NCI-H1930 (cell line): ENCODE measurements around the gene GMPPB.

Source experiments
- DNase-seq, 2 experiments: peaks; one replicate each; lab custom pipeline; 2025; lab: John Stamatoyannopoulos, UW

The GMPPB gene

DNA sequence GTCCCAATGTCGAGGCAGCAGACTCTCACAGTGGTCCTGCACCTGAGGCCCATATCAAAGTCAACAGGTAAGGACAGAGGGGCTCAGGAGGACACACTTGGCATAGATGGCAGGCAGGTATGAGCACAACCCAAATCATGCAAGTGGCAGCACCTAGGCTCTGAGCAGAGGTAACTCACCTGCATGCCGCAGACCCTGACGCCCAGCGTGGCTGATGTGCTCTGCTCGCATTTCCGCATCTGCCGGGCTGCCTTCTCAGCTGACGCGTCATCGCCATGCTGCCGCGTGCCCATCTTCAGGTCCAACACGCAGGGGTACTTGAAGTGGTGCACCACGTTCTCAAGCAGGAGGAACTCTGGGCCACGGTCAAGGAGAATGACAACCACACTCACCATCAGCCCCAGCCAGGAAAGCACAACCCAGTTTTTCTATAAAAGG, 4.2 kb upstream of the GMPPB start:
- no peak for DNase-seq

DNA sequence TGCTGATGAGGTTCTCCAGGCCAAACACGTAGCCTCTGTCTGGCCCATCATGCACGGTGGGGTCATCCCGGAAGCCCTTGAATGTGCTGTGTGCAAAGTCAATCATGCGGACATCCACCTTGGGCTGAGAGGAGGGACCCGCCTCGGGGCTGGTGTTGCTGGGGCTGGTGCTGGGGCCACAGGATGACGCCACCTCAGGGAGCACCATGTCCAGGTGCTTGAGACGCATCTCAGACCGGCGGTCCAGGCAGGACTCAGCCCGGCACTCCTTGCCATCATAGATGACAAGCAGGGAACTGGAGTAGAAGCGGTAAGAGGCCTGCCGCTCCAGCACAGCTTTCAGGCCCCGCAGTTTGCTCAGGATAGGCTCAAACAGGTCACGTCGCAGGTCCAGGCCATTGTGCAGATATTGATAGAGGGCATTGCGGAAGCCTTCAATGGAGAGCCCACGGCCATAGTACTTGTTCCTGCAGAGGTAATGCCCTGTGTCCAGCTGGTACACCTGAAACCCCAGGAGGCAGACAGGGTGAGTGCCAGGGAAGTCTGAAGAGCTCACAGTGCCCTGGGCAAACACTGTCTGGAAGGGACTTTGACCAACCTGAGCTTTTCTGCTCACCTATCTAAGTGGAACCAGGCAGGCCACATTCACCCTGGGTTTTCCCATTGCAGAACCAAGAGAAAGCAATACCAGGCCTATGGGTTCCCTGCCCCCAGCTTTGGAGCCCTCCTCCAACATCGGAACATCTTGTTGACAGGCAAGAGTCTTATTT, 3.6 kb upstream of the GMPPB start:
- DNase-seq = no peak

DNA sequence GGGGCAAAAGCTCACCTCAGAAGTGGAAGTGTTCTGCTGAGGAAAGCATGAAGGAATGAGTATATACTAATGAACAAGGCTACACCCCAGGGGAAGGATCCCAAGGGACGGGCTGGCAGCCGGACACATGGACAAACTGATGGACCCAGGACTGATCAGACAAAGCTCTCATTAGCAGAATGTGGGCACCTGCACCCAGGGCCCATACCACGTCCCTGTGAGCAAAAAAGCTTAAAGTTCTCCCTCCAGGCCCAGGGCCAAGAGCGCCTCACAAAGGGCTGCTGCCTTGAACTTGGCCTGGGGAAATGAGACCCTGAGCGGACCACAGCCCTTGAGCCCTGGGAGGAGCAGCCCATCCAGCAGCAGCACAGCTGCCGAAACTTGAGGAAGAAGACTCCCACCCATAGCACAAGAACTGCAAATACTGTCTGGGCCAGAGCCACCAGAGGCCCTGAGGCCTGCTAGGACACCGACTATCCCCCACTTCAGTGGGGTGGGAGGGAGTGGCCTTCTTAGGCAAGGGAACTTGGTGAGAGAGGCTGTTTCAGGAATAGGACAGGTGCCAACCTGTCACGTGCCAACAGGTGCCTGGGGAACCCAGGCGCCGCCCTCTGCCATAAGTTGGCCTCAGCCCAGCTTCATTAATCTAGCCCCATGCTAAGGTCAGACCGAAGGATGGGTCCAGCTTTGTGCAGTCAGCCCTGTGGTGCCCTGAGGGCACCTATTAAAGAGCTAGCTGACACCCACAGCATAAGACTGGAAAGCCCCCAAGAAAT, 2.3 kb upstream of the GMPPB start:
- no peak for DNase-seq

DNA sequence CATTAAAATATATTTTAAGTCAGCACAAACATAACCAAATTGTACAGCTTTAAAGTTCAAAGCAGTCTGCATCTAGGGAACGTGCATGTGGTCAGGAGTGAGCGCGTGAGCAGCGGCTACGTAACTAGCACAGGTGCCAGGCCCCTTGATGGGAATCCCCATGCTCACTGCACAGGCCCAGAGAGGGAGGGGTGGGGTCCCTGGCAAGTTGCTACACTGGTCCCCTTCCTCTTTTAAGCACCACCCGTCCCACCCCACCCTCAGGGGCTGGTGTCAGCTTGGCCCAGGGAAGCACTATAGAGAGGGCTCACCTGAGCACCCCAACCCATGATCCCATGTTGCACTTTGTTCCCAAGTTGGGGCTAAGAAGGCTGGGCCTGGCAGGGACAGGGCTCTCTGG, 835 bp upstream of the GMPPB start:
- no peak for DNase-seq

DNA sequence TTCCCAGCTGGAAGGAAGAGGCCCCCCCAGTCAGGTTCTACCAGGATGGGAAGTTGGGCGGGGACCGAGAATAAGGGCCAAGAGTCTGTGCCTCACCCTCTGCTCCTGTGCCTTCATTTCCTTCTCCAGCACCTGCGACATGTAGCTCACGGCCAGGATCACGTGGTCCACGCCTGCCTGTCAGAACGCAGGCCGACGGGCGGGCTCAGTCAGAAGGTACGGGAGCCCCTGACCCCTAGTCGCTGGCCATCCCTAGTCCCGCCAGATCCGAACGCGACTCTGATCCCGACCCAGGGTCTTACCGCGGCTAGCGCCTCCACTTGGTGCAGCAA, 489 bp downstream of the GMPPB start:
- DNase-seq = no peak

DNA sequence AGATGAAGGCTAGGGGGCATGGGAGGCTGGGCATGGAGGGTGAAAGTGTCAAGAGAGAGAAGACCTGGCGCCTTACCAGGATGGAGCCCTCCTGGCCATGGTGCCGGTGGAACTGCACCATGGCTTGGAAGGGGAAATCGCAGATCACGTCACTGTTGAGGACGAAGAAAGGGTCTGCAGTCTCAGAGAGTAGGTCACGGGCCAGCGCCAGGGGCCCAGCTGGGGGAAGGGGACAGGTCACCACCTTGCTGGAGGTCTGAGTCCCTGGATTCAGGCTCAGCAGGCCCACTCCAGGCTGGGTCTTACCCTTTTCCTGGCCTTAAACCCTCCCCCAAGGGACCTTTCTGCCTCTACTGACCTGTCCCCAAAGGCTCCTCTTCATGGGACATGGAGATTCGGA, 855 bp downstream of the GMPPB start:
- DNase-seq = no peak

DNA sequence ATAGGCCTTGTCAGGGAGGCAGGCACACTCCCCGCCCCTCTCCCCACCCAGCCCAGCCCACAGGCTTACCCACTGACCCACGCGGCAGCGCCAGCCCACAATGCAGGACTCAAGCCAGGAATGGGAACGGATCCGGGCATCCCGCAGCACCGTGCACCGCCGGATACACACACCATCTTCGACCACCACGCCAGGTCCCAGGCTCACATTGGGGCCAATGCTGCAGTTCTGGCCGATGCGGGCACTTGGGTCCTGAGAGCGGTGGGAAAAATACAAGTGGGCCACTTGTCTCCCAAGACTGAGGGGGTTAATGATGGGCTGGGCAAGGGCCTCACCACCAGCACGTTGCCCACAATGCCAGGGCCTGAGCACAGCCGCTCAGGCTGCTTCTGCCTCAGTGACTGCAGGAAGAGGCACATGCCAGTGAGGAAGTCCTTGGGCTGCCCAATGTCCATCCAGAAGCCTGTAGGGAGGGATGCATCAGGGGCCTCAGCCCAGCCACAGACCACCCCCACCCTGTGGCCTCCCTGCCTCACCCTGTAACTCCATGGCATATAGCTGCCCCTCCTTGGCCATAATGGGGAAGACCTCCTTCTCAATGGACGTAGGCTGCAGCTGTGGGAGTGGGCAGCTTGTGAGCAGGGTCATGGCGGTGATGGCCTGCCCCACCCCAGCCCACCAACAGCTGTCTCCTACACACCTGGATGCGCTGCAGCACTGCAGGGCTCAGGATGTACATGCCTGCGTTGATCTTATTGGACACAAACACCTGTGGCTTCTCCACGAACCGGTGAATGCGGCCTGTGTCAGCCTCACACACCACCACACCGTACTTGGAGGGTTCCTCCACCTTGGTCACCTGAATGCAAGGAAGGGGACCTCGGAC, 1.6 kb downstream of the GMPPB start:
- DNase-seq = no peak

DNA sequence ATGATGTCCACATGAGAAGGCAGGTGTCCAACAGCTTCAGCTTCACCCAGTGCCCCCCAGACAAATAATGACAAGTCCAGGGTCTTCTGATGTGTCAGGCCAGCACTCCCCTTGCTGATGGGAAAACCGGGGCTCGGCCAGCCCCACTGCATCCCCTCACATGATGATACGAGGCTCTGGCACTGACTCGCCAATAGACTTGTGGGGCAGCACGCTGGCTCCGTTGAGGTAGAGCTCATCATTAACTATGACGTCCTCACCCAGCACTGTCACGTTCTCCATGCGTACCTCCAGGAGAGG, 2.2 kb downstream of the GMPPB start:
- DNase-seq = no peak

DNA sequence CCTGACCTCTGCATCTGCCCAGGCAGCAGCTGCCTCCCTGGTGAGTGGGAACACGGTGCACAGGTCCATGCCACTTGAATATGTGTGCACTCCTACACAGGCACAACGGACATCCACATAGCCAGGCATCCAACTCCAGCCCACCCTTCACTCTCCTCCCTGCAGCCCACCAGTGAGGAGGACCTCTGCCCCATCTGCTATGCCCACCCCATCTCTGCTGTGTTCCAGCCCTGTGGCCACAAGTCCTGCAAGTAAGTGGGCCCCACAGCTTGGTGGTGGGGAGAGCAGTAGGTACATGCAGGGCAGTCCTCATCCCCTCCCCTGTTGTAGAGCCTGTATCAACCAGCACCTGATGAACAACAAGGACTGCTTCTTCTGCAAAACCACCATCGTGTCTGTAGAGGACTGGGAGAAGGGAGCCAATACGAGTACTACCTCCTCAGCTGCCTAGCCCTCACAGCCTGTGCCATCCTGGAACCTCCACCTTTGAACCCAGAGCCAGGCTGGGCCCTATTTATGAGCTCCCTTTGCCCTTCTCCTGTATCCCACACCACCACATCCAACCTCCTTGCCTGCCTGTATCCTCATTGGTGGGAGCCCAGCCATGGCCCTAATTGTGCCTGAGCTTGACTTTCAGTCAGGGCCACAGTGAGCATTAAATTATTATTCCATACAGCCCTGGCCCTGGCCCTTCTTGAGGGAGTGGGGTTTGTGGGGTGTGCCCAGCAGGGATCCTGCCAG, 2.7 kb downstream of the GMPPB start:
- no peak for DNase-seq

DNA sequence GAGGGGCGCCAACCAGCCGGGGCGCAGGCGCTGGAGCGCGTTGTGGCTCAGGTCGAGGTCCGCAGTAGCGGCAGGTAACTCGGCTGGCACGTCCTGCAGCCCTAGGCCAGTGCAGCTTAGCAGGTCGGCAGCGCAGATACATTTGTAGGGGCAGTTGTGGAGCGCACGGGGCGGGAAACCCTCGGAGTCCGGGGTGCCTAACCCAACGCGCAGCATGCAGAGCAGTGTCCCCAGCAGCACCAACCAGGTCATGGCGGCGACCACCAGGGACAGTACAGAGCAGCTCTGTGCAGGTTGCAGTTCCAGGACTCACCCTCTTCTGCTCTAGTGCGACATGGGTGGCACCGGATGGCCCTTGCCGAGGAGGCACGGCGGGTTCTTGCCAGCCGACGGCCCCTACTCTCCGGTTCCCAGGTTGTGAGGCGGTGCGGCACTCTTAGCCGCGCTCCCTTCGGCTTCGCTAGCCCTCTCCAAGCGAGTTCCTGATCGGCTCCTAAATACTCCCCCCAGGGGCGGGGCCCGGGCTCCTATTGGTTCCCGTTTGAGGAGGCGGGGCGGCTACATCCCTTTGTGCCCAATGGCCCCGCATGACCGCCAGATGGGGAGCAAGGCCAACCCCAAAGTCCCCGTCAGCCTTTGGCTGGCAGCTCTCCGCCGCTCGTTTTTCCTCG, 4.4 kb downstream of the GMPPB start, which contains the start of gene AMIGO3:
Gene AMIGO3, minus strand, starts transcription at position 471 of the 671 bp plus-strand sequence. Its CDS starts 219 bp downstream, at position 252.
- peak; percentile 82 to 84 for DNase-seq

DNA sequence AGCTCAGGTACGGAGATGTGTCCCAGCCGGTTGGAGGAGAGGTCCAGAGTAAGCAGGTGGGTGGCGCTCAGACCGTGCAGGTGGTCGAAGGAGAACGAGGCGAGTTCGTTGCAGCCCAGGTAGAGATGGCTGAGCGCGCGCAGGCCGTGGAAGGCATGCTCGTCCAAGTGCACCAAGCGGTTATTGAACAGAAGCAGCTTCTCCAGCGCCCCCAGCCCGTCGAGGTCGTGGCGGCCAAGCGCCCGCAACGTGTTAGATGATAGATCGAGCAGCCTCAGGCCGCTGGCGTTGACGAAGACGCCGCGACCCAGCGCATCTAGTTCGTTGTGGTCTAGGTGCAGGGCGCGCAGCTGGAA, 4.9 kb downstream of the GMPPB start:
- no peak for DNase-seq

DNA sequence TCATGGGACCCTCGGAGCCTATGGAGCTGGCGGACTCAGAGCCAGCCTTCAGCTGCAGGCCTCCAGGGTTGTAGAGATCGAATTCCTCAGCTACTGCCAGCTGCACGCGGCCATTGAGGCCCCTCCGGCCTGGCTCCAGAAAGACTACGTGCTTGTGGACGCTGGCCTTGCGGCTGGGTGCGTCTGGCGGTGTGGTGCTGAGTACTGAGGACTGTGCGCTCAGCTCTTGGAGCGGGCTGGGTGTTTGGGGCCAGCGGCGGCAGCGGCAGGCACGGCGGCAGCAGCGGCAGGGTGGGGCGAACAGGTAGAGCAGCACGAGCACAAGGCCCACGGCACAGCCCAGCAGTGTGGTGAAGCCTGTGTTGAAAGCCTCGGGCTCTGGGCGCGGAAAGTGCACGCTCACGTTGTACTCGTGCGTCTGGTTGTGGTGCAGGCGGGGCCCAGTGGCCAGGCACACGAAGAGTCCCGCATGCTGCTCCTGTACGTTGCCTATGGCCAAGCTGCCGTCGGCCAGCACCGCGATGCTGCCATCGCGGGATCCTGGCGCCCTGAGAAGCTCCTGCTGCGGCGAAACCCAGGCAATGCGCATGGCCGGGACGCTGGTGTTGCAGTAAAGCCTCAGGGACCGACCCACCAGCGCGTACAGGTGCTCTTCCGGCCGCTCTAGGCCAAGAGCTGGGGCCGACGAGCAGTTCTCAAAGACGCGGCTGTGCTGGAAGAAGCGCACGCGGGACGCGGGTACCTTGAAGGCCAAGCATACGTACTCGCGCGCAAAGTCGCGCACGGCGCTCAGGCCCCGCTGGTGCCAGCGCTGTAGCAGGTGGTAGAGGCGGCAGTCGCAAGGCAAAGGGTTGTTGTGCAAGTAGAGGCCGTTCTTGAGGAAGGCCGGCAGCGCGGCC, 5.5 kb downstream of the GMPPB start:
- DNase-seq = no peak

DNA sequence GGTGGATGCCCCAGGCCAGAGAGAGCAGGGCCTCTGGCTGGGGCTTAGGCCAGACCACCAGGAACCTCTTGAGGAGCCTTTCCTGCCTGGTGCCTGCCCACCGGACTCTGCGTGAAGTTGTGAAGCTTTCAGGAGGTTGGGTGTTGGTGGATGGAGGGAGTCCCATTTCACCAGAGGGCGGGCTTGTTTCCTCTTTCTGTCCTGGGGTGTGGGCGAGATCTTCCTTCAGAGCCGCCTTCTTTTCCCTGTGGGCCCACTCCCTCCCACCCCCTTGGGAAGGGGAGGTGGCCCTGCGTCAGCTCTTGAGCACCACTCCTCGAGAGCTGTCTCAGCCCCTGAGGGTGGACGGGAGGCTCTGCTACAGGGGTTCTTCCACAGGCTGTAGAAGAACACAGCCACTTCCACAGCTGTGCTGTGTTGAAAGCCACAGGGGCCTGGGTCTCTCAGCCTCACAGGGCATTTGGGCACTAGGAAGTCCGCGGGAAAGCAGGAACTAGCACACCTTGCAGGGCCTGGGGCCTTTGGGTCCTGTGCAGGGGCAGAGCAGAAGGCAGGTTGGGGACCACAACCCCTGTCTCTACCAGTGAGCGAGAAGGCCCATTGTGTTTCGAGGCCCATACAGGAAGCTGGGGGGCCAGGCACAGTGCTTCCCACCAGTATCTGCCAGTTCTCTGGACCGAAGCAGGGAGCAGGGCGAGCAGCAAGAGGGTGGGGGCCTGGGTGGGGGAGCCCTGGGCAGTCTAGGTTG, 6.4 kb downstream of the GMPPB start:
- DNase-seq = no peak

DNA sequence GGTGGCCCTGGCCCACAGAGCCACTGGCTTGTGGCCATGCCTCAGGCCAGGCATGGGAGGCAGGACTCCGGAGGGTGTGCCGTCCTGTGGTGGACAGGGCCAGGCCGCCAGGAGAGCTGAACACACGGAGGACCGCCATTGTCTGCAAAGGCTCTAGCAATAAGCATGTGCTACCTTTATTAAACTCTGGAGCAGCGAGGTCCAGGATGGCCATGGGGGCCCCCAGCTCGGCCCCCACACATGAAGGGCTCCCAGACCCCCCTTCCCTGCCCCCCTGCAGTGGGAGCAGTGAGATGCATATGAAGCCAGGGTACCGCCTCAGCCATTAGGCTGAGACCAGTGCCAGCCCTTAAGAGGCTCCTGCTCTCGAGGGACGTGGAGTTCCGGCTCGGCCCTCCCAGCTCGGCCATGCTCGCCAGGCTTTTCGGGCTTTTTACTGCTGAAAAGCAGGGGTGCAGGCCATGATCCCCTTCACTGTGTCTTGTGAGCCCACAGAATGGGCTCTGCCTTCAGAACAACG, 7.0 kb downstream of the GMPPB start:
- no peak for DNase-seq

DNA sequence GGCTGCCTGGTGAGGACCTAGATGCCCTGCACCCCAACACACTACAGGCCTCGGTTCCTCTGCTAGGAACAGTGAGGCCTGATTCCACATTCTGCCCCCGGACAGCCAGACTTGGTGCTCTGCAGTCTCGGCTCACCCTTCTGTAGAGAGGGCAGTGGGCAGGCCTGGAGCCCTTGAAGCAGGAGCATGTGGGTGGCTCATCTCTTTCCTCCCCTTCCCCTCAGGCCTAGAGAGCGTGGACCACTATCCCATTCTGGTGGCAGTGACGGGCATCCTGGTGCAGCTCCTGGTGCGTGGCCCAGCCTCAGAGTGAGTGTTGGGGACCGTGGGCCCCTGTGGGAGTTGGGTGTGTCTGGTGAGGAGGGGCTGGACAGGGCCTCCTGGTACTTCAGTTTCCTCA, 7.6 kb downstream of the GMPPB start:
- DNase-seq = no peak

DNA sequence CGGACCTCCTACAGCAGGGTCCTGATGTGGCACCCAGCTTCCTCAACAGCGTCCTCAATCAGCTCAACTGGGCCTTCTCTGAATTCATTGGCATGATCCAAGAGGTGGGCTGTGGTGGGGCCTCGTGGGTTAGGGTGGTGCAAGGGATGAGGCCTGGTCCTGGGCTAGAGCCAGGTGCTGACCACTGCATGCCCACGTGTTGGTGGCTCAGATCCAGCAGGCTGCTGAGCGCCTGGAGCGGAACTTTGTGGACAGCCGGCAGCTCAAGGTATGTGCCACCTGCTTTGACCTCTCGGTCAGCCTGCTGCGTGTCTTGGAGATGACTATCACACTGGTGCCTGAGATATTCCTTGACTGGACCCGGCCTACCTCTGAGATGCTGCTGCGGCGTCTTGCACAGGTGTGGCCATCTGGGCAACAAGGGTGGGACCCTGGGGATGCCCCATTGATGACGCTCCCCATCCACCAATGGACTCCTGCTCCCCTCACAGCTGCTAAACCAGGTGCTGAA, 8.1 kb downstream of the GMPPB start:
- no peak for DNase-seq

DNA sequence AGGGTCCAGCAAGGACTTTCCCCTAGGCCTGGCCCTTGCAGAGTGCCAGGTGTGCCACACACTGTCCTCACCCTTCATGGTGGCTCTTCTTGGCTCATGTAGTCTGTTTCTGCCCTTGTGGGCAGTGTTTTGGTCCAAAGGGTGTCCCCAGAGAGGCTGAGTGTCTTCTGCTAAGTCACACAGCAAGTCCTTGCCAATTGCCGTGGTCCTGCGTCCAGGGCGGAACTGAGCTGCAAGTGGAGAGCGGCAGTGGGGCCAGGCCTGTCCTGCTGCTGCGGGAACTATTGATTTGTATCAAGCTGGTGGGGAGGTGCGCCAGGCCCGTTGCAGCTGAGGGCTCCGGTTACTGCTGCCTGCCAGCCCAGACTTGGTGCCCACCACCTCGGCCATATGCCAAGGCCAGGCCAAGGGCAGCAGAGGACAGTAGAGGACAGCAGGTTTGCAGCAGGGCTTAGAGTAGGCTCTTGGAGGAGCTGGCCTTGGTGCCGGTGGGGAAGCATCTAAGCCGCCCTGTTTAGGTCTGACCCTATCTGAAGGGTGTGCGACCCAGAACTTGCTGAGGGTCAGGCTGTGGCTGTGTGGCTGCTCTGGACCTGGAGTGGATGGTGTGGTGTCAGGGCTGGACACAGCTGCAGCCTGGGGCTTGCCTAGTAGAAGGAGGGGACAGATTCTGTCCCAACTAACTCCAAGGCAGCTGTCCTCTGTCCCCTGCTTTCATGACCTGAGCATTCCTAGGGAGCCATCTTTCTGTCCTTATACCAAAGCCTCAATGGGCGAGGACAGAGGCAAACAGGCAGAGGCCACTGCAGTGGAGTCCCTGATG, 8.8 kb downstream of the GMPPB start:
- no peak for DNase-seq

DNA sequence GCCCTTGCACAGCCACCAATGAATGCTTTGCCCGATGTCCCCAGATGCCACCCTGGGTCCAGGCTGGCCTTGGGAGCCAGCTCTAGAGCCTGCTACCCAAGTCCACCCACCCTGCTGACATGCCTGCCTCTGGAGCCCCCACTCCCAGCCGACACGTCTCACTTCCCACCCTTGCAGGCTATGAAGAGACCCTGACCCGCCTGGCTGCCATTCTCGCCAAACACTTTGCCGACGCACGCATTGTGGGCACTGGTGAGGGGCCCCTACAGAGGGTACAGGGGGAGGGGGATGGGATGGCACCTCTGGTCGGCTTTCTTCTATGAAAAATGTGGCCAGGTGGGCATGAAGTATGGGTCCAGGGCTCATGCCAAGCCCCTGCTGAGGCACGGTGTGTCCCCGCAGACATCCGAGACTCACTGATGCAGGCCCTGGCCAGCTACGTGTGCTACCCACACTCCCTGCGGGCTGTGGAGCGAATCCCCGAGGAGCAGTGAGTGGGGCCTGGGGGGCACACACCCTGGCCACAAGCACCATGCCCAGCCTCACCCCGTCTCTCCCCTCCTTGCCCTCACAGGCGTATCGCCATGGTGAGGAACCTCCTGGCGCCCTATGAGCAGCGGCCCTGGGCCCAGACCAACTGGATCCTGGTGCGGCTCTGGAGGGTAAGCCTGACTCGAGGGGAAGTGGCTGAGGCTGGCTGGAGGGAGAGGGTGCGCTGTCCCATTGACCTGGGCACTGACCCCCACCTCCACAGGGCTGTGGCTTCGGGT, 10.2 kb downstream of the GMPPB start:
- no peak for DNase-seq
